Ureter (tissue), 1 donor: ENCODE data around the gene SLC31A2. TPM values are rescaled to one million over a fixed set of nuclear protein-coding genes. Genes with fewer than 3 reads are reported as not detected.
A peak's percentile ranks its signal among the peaks of the same experiment; 100 is the strongest.
"Not testable (repeated sequence)": the region's sequence is repeated elsewhere in the genome, so short reads cannot be mapped to it uniquely, and the experiment has no call there.

Experiments used
- DNase-seq: peaks from one replicate; pipeline ENCODE4 v3.0.0-alpha.2; 2020; ENCODE audit warnings: low spot score
- total RNA-seq: library from RNA; stranded (reverse); gene quantifications from one replicate; pipeline ENCODE4 v1.2.4, GENCODE V29; 2023
- donor health status: DM: yes; HTN: yes; CAD: no.

SLC31A2 gene
- 8.9 TPM for total RNA-seq

DNA sequence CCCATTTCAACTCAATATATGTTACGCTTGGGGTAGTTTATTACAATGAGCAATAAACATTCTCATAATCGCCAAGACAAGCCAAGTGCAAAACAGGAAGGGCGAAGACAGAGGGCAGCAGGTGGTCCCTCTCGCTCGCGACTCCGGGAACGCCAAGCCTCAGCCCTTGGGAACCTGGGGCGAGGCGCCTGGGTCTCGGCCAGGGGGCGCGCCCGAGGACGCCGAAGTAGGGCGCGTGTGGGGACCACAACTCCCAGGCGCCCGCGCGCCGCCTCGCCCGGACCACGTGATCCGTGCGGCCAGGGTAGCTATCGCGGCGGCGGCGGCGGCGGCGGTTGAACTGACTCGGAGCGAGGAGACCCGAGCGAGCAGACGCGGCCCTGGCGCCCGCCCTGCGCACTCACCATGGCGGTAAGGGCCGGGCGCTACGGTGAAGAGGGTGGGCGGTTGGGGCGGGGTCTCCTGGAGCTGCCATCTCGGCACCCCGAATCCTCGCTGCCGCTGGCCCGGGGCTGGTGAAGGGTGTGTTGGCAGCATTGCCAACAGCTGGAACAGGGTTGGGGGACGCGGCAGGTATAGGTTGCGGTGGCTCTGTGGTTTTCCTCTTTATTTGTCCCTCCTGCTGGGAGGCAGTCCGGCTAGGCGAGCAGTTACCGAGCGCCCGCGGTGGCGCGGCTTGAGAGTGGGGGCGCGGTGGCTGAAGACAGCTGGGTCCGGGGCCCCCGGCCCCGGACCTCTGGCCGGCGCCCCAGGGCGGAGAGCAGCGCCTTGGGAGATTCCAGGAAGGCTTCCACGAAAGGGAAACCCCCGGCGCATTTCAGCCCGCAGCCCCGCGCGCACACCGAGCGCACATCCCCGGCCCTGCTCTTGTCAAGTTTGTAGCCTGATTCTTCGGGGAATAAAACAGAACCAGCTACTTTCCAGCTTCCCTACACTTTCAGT, at the start of gene SLC31A2:
Gene SLC31A2 (plus strand): TSS at position 338 of the 942 bp plus-strand sequence. CDS start 68 bp downstream, at position 406.
- DNase-seq, result peak; percentile 84

DNA sequence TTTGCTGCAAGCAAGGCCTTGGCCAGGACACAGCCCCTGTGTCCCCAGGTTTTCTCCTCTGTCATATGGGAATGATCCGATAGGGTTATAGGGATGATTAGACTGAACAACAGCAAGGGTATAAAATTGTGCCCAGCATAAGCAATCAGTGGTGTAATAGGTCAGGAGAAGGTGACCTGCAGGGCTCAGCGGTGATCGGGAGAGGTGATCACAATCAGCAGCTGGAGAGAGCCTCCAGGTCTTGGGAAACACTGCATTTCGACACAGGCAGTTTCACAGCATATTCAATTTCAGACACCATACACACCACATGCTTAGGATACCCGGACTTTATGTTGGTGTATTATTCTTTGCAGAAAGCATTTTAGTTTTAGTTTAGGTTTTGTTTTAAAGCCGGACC, 45.5 kb upstream of the SLC31A2 start:
- not testable (repeated sequence) for DNase-seq

DNA sequence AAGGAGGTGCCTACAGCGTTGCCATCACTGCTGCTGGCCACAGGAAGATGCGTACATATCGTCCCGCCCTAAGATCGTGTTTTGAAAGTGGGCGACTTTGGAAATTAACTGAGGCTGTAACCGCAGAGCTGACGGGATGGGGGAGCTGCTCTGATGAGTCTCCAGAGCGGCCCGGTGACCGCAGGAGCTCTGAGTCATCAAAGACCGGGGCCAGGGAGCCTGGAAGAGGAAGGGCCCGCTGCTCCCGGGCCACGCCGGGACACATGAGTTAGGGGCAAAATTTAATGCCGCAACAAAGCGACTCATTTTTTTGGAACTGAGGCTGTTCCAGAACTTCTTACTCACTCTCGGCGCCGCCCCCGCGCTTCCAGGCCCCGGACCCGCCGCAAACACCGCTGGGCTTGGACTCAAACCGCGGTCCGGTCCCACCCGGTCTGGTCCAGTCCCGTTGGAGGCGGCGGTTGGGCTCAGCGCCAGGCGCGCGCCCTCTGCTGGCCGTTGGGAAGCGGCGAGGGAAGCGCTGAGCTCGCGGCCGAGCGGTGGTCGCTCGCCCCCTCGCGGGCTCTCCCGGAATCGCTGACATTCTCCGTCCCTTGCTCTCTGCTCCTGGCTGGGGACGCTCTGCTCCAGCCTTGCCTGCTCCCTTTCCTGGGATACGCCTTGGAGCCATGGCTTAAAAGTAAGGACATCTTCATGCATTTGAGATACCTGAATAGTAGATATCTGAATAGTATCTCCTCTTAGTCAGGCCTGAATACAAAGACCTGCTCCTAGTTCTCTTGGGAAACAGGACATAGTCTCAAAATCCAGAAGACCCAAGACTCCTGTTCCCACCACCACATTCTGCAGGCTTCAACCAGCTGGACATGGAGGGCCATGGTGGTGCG, 39.5 kb upstream of the SLC31A2 start:
- DNase-seq, result not testable (repeated sequence)

GRCh38 chr9:113112706-113113510, 37.9 kb upstream of the SLC31A2 start:
- DNase-seq, result not testable (repeated sequence)

- DNase-seq, result not testable (repeated sequence)
Observed at GRCh38 chr9:113118829-113119228, 32.0 kb upstream of the SLC31A2 start.

DNA sequence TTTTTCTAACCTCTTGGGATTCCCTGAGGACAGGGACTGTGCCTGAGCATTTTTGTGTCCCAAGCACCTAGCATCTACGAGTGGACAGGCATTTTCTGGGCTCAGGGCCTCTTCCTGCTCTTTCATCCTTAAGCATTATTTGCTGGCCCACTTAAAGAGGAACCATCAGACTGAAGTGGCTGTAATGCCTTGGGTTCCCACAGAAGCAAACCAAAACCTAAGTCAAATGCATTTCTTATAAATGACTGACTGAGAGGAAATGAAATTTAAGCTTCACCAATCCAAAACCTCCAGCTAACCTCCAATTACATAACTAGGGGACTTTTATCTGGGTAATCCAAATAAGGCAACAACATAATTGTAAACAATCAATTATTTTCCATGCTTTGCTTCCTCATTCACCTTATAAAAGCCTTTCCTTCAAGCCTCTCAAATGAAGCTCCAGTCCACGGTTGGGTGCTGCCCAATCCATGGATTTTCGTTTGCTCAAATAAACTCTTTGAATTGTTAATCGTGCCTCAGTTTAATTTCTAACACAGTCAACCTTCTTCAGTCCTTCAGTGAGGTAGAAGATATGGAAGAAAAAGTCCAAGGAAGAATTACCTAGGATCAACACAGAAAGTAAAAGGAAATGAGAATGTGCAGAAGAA, 25.3 kb upstream of the SLC31A2 start:
- no peak for DNase-seq

GRCh38 chr9:113129466-113129865, 21.3 kb upstream of the SLC31A2 start:
- no peak for DNase-seq

DNA sequence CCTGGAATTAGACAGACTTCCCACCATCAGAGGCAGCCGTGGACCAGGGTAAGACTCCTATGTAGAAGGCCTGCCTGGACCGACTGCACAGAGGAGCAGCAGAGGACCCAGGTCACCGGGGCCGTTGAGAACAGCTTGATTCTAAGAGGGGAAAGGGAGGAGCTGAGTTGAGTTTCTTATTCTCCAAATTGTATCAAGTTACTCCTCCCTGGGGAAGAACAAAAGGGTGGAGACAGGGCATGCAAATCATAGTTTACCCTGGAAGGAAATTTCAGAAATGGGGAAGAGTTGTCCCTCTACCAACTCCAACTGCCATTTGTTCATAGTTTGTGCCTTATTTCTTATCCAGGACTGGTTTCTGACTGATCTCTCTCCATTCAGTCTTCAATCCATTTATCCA, 20.9 kb upstream of the SLC31A2 start:
- DNase-seq, result no peak

- no peak for DNase-seq
Observed at GRCh38 chr9:113131689-113132151, 19.1 kb upstream of the SLC31A2 start.

DNA sequence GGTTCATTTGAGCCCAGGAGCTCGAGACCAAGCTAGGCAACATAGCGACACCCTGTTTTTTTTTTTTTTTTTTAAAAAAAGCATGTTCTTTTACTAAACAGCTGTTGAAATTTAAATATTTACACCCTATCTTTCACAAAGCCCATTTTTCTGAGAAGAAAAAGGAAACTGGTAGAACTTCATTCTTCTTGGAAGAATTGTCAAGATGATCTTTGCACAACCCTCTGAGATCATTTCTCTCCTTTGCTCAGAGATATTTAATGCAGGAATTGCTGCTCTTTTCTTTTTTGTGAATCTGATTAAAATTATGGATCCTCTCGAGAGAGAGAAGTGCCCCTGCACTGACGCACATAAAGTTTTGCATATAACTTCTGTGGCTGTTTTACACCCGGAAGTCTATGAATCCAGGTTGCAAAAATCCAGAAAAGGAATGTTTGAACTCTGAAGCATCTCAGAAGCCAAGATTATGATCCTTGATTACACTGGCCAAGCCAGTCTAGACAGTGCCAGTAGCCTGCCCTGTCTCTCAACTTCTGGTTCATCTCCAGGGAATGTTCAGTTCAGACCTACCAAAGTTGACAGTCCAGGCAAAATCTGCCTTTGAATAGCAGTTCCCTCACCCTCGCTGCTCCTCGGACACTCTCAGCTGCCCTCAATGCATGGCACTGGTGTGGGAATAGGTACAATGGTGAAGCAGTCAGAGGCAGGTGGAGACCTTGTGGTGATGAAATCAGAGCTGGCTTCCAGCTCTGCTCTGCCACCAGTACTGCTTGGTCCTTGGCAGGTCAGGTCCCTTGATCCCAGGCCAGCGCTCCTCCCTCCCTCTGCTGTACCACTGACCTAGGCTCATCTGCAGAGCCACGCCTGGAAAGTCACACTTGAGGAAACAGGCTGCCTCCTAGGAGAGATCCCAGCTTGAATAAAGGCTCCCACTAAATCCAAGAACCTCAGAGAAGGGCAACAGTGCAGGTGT, 13.3 kb upstream of the SLC31A2 start:
- DNase-seq, result no peak

DNA sequence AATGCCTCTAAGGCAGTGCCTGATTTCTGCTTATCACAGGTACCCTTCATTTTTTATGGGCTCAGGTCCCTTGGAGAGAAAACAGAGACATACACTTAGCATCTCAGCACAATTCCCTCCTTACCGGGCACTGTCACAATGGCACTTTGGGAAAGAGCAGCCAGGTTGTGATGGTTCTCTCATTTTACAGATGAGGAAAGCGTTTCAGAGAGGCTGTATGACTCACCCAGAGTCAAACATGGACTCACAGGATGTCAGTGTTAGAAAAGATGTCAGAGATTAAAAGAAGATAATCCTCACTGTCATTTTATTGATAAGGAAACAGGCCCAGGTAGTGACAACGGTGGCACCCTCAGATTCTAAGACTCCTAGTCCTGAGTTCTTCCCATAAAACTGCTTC, 12.0 kb upstream of the SLC31A2 start:
- DNase-seq, result no peak

DNA sequence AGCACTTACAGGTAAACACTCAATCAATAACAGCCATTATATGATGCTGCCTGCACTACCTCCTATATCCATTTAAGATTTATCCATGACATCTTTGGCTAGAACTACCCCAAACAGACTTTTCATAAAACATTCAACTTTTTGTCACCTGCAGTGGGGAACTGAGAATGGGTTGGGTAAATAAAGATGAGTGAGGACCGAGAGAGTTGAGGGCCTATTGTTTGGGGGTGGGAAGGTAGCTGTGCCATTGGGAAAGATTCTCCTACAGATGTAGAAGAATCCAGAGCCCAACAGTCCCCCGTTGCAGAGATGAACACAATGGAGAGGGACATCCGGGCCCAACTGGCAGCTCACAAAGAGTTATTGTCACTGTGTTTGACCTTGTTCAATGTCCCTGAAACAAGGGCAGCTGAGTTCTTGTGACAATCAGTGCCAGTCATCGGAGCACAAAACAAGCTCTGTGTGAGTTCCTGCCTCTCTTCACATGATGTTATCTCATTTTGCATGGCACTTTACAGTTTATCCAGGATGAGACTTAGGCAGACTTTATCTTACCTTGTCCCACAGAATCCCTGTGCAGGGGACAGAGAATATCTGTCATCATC, 11.5 kb upstream of the SLC31A2 start:
- DNase-seq, result no peak

GRCh38 chr9:113139953-113140352, 10.9 kb upstream of the SLC31A2 start:
- no peak for DNase-seq

DNA sequence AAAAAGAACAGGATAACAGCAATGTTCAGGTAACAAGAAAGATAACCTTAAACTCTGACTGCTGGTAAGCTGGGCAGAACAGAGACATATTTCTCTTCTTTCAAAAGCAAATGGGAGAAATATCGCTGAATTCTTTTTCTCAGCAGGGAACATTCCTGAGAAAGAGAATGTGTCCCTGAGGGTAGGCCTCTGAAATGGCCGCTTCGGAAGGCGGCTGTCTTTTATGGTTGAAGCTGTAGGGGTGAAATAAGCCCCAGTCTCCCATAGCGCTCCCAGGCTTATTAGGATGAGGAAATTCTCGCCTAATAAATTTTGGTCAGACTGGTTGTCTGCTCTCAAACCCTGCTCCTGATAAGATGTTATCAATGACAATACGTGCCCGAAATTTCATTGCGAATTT, 9.9 kb upstream of the SLC31A2 start:
- not testable (repeated sequence) for DNase-seq

- DNase-seq, result no peak
Observed at GRCh38 chr9:113143432-113144227, 7.2 kb upstream of the SLC31A2 start.

DNA sequence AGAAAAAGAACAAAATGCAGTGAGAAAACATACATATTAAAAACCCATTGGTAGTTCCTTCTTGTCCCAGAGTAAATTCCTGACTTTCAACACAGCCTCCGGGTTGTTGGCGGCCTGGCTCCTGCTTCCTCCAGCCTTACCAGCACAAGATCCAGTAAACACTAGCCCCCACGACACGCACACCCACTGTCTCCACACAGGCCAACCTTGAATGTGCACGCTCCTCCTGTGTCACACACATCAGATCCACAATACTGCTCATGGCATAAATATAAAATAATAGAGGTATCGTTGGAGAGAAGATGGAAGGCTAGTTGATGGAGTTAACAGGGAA, 2.5 kb upstream of the SLC31A2 start:
- no peak for DNase-seq

DNA sequence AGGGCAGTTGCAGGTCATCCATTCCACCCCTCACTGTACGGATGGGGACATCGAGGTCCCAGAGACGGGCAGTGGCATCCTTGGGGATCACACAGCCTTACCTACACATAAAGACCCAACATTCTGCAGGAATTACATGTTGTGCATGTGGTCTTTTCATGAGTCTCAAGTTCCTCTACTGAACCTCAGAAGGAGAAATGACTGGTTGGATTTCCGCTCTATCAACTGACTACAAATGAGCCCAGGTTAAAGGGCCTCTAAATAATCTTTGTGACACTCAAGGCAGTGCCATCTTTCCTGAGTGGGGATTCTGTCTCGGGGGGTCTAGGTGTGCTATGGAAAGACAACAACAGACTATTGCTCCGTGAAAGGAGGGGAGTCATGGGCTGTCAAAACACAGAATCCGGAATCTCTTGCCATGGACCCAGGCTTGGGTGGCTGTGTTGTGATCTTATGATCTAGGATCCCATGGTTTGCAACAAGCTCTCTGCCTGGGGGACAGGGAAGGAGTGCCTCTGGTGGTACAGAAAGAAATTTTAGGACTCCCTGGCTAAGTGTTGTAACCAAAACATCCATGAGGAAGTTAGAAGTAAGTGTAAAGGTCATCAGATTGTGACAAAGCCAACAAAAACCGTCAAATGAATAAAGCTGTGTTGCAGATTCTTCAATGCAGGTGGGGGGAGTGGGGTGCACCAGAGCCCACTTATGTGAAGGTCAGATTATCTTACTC, 1.9 kb upstream of the SLC31A2 start:
- DNase-seq, result no peak

- DNase-seq, result not testable (repeated sequence)
Observed at GRCh38 chr9:113149561-113149960, 1.2 kb upstream of the SLC31A2 start.
